Ishikawa (cell line): ENCODE data around the gene ZNF564.

ENCODE experiments used
- CEBPB ChIP-seq: IDR thresholded peaks from 2 replicates; pipeline ENCODE4 v1.6.1; 2012
- EGR1 ChIP-seq: IDR thresholded peaks from 2 replicates; pipeline ENCODE4 v1.6.1; 2012
- EP300 ChIP-seq: IDR thresholded peaks from 2 replicates; pipeline ENCODE4 v1.6.1; 2012; ENCODE audit warnings: borderline replicate concordance
- FOXM1 ChIP-seq: IDR thresholded peaks from 2 replicates; pipeline ENCODE4 v1.6.1; 2012; ENCODE audit warnings: low read depth, borderline replicate concordance
- NFIC ChIP-seq: IDR thresholded peaks from 2 replicates; pipeline ENCODE4 v1.6.1; 2012
- RAD21 ChIP-seq: IDR thresholded peaks from 2 replicates; pipeline ENCODE4 v1.6.1; 2012; ENCODE audit warnings: low read depth
- TAF1 ChIP-seq: IDR thresholded peaks from 2 replicates; pipeline ENCODE4 v1.6.1; 2012; ENCODE audit warnings: low read depth, mild to moderate bottlenecking
- TCF12 ChIP-seq: IDR thresholded peaks from 2 replicates; pipeline ENCODE4 v1.6.1; 2012; ENCODE audit warnings: low read depth
- TEAD4 ChIP-seq: IDR thresholded peaks from 2 replicates; pipeline ENCODE4 v1.6.1; 2012
- TF ChIP-seq, protein P1 (sequence below): IDR thresholded peaks from 2 replicates; pipeline ENCODE4 v1.6.1; 2012; ENCODE audit warnings: low read depth, mild to moderate bottlenecking
- TF ChIP-seq, protein P2 (sequence below): IDR thresholded peaks from 2 replicates; pipeline ENCODE4 v1.6.1; 2012
- TF ChIP-seq, protein P3 (sequence below): IDR thresholded peaks from 2 replicates; pipeline ENCODE4 v1.6.1; 2012

DNA sequence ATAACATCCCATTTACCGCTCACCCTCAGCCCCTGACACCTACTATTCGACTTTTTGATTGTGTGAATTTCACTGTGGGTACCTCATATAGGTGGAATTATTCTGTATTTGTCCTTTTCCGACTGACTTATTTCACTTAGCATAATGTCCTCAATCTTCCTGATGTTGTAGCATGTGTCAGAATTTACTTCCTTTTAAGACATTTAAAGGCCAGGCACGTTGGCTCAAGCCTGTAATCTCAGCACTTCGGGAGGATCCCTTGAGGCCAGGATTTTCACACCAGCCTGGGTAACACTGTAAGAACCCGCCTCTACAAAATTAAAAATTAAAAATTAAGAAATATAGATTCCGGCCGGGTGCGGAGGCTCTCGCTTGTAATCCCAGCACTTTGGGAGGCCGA, 46.3 kb upstream of the ZNF564 start:
- TF ChIP-seq EGR1 (no peak), EP300 (no peak), CEBPB (no peak), TAF1 (no peak), FOXM1 (no peak), TCF12 (no peak), RAD21 (no peak), NFIC (no peak), TEAD4 (no peak)
- TF ChIP-seq, protein P1, sequence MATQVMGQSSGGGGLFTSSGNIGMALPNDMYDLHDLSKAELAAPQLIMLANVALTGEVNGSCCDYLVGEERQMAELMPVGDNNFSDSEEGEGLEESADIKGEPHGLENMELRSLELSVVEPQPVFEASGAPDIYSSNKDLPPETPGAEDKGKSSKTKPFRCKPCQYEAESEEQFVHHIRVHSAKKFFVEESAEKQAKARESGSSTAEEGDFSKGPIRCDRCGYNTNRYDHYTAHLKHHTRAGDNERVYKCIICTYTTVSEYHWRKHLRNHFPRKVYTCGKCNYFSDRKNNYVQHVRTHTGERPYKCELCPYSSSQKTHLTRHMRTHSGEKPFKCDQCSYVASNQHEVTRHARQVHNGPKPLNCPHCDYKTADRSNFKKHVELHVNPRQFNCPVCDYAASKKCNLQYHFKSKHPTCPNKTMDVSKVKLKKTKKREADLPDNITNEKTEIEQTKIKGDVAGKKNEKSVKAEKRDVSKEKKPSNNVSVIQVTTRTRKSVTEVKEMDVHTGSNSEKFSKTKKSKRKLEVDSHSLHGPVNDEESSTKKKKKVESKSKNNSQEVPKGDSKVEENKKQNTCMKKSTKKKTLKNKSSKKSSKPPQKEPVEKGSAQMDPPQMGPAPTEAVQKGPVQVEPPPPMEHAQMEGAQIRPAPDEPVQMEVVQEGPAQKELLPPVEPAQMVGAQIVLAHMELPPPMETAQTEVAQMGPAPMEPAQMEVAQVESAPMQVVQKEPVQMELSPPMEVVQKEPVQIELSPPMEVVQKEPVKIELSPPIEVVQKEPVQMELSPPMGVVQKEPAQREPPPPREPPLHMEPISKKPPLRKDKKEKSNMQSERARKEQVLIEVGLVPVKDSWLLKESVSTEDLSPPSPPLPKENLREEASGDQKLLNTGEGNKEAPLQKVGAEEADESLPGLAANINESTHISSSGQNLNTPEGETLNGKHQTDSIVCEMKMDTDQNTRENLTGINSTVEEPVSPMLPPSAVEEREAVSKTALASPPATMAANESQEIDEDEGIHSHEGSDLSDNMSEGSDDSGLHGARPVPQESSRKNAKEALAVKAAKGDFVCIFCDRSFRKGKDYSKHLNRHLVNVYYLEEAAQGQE, result no peak
- TF ChIP-seq, protein P2, sequence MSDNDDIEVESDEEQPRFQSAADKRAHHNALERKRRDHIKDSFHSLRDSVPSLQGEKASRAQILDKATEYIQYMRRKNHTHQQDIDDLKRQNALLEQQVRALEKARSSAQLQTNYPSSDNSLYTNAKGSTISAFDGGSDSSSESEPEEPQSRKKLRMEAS, result no peak
- TF ChIP-seq, protein P3, sequence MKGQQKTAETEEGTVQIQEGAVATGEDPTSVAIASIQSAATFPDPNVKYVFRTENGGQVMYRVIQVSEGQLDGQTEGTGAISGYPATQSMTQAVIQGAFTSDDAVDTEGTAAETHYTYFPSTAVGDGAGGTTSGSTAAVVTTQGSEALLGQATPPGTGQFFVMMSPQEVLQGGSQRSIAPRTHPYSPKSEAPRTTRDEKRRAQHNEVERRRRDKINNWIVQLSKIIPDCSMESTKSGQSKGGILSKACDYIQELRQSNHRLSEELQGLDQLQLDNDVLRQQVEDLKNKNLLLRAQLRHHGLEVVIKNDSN, result no peak
